ENCODE measurements around the gene ALDH2.
A peak's percentile ranks its signal among the peaks of the same experiment; 100 is the strongest.
"Not testable (repeated sequence)": the region's sequence is repeated elsewhere in the genome, so short reads cannot be mapped to it uniquely, and the experiment has no call there.

Gene ALDH2

DNA sequence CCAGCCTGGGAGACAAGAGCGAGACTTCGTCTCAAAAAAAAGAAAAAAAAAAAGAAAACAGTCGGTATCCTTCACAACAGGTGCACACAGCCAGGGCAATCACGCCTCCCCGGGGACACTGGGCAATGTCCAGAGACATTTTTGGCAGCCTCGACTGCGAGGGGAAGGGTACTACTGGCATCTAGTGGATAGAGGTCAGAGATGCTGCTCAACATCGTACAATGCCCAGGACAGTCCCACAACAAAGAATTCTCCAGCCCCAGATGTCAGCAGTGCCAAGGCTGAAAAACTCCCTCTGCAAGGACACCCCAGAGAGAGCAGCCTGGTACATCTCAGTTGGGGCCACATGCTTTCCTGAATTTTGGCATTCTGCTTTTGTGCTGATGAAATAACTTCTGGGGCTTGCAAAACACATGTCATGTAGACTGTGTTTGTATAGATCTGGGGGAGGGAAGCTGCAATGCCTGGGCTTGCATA is 21.5 kb downstream of the ALDH2 start:
- no peak for DNase-seq (ENCODE audit: low read depth in 2 of 2)

GRCh38 chr12:111789779-111790178 is 23.0 kb downstream of the ALDH2 start:
- DNase-seq (ENCODE audit: low read depth in 2 of 2): no peak

- no peak for DNase-seq (ENCODE audit: low read depth in 2 of 2)
These were observed 24.8 kb downstream of the ALDH2 start for GRCh38 chr12:111791507-111791906.

DNA sequence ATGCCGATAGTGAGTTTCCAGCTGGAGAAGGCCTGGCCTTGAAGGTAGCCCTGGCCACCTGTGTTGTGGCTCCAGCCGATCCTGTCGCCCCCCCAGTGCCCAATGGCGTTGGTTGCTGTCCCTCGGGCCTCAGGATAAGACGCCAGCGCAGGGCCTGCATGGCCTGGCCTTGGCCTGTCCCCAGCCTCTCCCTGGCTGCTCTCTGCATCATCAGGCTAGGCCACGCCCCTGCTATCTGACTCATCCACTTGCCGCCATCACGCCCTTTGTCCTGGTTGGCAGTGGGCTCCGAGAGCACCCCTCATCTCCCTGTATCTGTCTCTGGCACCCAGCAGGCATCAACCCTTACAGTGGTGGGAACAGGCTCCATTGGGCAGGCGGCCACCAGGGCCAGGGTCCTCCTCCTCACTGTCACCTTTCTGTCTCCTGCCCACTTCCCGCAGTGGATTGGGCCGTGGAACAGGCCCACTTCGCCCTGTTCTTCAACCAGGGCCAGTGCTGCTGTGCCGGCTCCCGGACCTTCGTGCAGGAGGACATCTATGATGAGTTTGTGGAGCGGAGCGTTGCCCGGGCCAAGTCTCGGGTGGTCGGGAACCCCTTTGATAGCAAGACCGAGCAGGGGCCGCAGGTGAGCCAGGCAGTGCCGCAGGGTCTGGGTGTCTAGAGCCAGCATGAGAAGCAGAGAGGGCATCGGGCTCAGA is 25.6 kb downstream of the ALDH2 start:
- no peak for DNase-seq (ENCODE audit: low read depth in 2 of 2)

DNA sequence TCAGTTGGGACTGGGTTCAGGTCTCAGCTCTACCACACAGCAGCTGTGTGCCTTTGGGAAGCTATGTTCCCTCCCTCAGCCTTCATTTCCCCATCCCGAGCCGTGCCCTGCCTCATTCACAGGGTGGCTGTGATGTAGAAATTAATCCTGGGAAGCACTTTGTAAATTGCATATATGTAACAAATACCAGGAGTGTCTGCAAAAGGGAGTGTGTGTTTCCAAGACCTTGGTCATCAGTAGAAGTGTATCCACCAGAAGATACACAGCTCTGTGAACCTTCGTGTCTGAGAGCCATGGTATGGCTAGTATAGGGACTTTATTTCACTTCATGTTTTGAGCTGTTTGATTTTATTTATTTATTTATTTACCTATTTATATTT is 26.1 kb downstream of the ALDH2 start:
- DNase-seq (ENCODE audit: low read depth in 2 of 2): no peak

GRCh38 chr12:111798182-111798581 is 31.4 kb downstream of the ALDH2 start:
- DNase-seq (ENCODE audit: low read depth in 2 of 2): no peak

GRCh38 chr12:111799758-111800157 is 33.0 kb downstream of the ALDH2 start:
- no peak for DNase-seq (ENCODE audit: low read depth in 2 of 2)

- DNase-seq (ENCODE audit: low read depth in 2 of 2): no peak
These were observed 36.4 kb downstream of the ALDH2 start for GRCh38 chr12:111803038-111803626.

DNA sequence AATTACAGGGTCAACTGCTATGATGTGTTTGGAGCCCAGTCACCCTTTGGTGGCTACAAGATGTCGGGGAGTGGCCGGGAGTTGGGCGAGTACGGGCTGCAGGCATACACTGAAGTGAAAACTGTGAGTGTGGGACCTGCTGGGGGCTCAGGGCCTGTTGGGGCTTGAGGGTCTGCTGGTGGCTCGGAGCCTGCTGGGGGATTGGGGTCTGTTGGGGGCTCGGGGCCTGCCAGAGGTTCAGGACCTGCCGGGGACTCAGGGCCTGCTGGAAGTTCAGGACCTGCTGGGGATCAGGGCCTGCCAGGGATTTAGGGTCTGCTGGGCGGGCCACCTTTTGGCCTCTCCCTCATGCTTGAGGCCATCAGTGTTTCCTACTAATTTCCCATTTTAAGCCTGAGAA is 37.1 kb downstream of the ALDH2 start:
- DNase-seq (ENCODE audit: low read depth in 2 of 2): no peak

DNA sequence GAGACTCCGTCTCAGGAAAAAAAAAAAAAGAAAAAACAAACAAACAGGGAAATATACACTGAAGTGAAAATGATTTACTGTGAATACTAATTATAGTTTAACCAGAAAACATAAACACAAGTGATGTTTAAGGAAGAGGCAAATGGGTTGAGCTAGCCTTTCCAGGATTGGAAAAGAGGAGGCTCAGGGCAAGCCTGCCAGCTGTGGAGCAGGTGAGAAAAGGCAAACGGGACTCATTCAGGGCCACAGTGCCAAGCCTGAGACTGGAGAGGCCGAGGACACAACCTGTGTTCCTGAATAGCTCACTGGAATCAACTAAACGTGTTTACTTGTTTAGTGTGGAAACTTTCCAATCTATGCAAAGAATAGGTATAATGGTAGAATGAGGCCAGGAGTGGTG is 39.6 kb downstream of the ALDH2 start:
- DNase-seq (ENCODE audit: low read depth in 2 of 2): no peak

DNA sequence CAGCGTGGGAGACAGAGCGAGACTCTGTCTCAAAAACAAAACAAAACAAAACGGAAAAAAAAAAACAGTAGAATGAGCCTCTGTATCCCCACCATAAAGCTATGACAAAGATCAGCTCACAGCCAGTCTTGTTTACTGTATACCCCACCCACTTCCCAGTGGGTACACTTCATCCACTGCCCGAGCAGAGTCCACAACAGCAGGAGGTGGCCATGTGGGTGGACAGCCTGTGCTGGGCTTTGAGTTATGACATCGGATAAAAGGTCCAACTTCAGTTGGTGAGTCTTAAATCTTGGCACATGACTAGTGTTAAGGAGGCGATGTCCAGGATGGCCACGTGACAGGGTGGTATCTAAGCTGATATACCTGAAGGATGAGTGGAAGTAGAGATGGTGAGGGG is 40.5 kb downstream of the ALDH2 start:
- no peak for DNase-seq (ENCODE audit: low read depth in 2 of 2)

GRCh38 chr12:111812881-111813741 is 46.4 kb downstream of the ALDH2 start:
- peak; percentile 10 to 44 for DNase-seq (ENCODE audit: low read depth in 2 of 2)

DNA sequence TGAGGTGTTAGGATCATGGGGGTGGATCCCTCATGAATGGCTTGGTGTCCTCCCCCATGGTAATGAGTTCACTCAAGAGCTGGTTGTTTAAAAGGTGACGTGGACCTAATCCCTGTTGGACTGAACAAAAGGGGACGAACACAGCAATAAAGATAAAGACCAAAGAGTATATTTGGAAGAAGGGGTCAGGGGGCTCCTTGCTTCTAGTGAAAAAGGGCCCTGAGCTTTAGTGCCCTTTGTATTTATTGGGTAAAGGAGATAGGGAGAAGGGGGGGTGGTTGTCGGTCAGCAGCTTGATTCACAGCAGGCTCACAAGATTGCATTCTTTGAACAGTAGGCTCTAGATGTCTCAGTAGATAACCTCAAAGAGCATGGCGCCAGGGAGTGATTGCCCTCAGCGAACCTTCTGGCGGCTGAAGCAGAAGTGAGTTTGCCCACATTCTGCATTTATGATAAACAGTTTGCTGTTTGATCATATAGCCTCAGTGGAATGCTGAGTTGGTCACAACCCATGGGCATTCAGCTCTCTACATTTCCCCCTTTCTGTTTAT is 49.4 kb downstream of the ALDH2 start:
- DNase-seq (ENCODE audit: low read depth in 2 of 2): no peak

- DNase-seq (ENCODE audit: low read depth in 2 of 2): not testable (repeated sequence)
These were observed 50.2 kb downstream of the ALDH2 start for GRCh38 chr12:111816898-111817297.

DNA sequence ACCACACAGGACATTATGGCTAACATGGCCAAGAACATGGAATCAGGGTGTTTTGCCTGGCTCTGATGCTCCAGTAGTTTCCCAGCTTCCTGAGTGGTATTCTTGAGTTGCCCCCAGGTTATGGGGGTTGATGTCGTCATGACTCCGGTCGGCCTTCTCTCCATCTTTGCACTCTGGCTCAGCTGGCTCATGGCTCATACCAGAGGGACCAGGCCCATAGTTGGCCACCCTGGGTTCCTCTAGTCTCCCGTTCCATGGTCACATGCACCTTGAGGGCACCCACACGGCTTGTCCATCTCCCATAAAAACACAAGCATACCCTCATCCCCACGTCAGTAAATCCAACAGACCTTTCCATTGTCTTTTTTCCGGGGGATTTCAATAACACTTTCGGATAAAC is 51.6 kb downstream of the ALDH2 start:
- no peak for DNase-seq (ENCODE audit: low read depth in 2 of 2)

DNA sequence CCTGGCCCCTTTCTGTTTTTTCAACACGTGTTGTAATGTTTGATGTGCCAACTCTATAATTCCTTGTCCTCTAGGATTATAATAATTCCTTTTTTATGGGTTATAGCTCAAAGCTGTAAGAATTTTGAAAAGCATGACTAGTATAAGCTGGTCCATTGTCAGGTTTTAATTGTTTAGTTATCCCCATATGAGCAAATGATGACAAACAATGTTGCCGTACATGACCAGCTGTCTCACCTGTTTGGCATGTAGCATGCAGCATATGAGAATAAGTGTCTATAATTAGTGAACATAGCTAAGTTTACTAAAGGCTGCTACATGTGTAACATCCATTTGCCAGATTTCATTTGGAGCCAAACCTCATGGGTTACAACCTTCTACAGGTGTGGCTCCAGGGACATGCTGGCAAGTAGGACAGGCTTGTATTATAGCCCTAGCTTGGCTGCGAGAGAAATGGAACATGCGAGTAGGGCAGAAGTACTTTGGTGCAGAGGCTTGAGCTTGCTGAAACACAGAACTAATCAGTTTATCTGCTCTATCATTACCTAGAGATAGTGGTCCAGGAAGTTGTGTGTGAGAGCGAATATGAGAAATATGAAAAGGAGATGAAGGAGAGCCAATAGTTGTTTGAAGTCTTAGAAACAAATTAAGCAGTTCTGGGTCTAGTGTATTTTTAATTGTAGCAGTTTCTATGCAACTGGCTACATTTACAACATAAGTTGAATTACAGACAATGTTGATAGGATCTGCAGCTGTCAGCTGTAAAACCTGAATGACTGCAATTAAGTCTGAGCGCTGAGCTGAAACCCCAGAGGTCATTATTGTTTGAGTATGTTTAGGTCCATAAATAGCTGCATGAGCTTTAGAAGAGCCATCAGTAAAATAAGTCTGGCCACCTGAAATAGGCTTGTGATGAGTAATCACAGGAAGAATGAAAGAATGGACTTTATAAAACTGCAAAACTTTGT is 52.7 kb downstream of the ALDH2 start:
- DNase-seq (ENCODE audit: low read depth in 2 of 2): no peak

DNA sequence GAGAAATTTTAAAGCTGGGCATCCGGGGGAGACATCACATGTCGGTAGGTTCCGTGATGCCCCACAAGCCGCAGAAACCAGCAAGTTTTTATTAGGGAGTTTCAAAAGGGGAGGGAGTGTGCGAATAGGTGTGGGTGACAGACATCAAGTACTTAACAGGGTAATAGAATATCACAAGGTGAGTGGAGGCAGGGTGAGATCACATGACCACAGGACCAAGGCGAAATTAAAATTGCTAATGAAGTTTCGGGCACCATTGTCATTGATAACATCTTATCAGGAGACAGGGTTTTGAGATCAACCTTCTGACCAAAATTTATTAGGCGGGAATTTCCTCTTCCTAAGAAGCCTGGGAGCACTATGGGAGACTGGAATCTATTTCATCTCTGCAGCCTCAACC is 54.1 kb downstream of the ALDH2 start:
- not testable (repeated sequence) for DNase-seq (ENCODE audit: low read depth in 2 of 2)

GRCh38 chr12:111822886-111823285 is 56.2 kb downstream of the ALDH2 start:
- DNase-seq (ENCODE audit: low read depth in 2 of 2): no peak

DNA sequence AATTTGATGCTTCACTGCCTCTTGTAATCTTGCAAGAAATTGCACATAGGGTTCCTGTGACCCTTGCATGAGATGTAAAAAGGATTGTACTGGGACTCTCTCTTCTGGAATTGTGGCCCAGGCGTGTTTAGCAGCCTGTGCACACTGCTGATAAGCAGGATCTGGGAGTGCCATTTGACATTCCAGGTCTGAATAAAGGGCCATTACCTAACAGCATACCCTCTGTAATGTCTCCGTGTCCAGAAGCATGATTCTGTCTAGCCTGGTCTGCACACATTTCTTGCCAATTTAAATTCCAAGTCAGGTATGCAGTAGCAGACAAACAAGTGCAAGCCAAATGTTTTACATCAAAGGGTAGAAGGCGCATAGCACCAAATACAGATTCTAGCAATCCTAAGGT is 57.2 kb downstream of the ALDH2 start:
- no peak for DNase-seq (ENCODE audit: low read depth in 2 of 2)

- DNase-seq (ENCODE audit: low read depth in 2 of 2): not testable (repeated sequence)
These were observed 57.6 kb downstream of the ALDH2 start for GRCh38 chr12:111824312-111824711.

- DNase-seq (ENCODE audit: low read depth in 2 of 2): no peak
These were observed 58.8 kb downstream of the ALDH2 start for GRCh38 chr12:111825509-111825908.
